Activated T-cell treated with anti-CD3 and anti-CD28 coated beads, Interleukin-2, amount 50 U/mL, for 1 hour (primary cell): ENCODE measurements around the gene PRSS38.

Source experiments
- DNase-seq: peaks from one replicate; pipeline ENCODE4 v3.0.0-alpha.2; 2020

Gene PRSS38

DNA sequence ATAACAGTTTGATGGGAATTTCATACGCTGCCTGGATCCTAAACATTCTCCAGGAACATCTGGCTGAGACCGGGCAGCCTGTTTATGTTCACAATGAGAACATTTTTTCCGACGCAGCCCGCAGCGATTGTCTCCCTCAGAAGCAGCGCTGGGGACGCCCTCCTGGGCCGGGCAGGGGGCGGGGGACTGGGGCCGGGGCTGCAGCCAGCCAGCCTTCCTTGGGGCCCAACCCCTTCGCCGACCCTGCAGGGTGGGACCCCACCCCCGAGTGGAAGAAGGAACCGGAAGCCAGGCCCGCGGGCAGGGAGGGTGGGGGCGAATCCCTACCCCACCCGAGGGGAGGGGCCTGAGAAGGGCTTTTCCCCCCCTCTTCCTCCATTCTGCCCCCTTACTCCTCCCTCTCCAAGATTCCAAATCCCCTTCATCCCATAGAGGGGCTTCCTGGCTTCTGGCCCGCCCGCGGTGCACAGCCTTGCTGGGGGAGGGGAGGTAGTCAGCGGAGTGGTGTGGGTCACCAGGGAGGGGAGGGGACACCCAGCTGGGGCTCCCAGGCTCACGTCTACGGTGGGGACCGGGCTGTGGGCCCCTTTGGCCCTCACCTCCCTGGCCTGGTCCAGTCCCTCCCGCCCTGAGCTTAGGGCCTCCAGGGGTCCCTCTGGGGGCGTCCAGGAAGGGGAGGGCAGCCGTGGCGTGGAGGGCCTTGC, 71.7 kb downstream of the PRSS38 start:
- peak; percentile 45 for DNase-seq

DNA sequence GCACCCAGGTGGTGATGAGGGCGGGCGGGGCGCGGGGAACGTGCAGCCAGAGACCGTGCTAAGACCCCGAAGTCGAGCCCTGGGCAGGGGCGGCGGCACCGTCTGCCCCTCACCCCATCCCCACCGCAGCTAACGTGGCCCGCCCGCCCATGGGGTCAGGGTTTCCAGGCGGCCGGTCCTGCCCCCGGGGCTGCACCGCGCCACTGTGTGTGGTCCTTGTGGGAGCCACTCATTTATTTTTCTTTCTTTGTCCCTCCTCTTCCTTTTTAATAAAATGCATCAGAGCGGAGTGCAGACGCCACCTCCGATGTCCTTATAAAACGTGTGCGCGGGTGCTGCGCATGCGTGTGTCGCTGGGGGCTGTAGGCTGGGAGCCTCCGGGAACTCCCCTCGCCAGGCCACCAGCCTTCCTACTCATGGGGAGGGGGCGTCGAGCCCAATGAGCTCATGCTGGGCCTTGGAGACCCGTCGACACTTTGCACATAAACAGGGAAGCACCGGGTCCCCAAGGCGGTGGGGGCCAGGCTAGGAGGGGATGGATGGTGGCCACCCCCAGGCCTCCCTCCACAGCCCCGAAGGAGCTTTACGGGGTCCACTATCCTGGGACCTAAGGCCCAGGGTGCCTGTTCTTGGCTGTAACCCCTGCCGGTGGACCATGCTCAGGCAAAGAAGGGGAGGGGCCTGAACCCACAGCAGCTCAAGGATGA, 72.4 kb downstream of the PRSS38 start:
- DNase-seq: peak; percentile 22

DNA sequence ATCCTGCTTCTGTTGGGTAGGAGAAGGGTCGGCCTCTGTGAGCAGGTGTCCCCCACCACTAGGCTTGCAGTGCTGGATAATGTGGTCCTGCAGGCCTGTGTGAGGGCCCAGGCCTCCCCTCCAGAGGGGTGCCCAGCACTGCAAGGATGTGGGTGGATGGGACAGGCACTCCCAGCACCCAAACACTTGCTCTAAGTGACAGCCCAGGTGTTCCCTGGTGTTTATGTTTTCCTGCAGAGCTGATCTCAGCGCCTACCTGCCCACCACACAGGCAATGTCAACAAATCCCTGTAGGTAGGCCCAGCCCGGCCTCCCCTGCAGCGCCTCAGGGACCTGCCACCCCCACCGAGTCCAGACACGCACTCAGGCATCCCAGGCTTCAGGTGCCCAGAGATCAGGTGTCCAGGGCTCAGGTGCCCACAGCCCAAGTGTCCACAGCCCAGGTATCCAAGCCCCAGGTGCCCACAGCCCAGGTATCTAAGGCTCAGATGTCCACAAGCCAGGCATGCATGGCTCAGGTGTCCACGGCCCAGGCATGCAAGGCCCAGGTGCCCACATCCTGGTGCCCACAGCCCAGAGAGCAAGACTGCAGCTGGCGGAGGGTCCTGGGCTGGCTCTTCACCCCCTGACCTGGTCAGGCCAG, 73.0 kb downstream of the PRSS38 start:
- DNase-seq: peak; percentile 17

DNA sequence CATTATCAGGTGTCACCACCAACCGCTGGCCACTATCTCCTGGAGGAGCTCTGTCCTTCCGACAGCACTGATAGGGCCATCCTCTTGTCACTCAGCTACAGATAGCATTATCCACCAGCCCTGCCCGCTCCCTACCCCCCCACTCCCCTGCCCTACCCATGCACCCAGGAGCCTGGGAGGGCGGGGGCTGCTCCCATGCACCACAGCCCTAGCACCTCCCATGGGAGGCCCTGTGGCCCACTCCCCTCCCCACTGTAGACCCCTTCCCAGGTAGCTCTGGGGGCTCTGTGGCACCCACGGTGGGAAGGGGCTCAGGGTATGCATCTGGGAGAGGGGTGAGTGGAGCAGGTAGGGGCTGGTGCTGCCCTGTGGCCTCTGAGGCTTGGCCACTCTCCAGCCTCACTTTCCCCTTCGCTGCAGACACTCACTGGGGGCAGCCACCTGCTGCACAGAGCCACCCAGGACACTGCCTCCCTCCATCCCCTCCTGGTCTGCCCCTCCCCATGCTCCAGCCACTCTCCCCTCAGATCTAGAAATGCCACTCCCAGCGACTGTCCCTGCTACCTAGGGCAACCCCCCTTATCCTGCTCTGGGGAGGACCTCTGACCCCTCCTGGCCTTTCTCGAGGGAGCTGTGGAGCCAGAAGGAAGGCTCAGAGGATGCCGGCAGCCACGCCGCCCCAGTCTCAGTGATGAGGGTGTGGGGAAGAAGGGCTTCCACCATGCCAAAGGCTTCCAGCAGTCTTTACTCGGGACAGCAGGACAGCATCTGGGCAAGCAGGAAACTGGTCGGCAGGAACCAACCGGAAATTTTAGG, 73.8 kb downstream of the PRSS38 start:
- DNase-seq: no peak

DNA sequence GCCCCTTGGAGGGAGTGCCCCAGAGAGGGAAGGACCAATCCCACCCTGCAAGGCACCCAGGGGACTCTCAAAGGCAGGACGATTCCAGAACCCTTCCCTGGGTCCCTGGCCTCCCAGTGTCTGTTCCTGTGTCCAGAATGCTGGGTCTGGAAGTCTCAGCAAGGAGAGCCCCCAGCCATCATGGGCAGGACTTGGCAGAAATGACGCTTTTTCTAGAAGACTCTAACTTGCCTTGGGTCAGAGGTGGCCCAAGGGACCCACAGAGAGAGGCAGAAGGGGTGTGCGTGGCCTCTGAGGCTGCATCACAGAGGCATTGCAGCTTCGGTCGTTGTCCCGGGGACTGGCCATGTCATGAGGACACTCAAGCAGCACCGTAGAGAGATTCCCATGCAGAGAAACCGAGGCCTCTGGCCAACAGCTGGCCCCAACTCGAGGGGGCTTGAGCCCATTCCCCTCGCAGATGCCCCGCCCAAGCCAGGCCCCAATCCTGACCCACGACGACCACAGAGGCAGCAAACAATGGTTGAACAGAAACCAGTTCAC, 74.5 kb downstream of the PRSS38 start:
- DNase-seq: peak; percentile 15

DNA sequence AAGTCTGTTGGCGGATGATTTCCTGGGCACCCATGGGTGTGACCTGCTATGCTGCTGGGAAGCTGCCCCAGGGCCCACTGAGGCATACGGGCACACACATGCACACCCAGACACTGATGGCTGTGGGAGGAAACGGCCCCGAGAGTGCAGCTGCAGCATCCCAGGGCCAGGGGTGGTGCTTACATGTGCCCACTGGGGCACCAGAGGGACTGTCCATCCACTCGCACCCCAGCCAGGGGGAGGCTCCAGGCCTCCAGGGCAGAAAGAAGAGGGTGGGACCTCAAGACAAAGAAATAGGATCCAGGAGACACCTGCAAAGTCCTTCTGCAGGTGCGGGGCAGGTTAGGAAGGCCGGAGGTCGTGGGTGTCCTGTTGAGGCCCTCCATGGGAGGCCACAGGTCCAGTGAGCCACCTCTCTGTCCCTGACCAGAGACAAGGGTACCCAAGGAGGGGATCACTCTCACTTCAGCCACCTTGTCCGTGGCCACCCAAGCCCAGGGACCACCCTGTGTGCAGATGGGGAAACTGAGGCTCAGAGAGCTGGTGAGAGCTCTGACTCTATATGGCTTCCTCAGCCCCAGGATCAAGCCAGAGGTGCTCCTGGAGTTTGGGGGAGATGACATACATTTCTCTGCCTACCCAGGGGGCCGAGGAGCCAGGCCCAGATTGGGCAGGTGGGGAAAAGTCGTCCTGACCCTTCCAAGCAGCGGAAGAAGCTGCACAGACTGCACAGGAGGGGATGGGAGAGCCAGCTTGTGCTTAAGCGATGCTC, 75.2 kb downstream of the PRSS38 start:
- peak; percentile 16 for DNase-seq

DNA sequence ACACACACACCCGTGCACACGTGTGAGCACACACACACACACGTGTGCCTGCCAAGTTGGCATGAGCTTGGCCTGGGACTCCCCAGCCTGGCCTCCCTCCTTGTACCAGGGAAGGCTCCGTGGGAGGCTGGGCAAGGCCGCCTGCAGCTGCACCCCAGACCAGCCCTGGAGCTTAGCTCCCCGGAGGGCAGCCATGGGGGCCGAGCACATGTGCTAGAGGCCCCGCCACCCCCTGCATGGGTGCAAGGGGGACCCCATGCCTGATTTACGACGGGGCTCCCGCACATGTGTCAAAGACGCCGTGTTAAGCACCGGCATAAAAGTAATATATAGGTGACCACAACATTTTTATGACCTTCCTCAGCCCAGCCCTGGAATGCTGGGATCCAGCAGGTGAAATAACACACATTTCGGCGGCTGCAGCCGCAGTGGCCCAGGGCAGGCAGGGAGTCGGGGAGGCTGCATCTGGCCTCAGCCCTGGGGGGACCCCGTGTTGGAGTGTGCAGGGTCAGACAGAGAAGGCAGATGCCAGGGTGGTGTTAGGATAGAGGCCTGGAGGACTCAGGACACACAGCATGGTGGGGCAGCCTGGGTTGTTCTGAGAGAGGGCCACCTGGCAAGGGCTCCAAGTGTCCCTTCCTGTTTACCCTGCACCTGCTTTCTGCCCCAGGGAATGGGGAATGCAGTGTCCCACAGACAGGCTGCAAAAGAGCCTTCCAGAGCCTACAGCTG, 75.9 kb downstream of the PRSS38 start:
- DNase-seq: no peak

DNA sequence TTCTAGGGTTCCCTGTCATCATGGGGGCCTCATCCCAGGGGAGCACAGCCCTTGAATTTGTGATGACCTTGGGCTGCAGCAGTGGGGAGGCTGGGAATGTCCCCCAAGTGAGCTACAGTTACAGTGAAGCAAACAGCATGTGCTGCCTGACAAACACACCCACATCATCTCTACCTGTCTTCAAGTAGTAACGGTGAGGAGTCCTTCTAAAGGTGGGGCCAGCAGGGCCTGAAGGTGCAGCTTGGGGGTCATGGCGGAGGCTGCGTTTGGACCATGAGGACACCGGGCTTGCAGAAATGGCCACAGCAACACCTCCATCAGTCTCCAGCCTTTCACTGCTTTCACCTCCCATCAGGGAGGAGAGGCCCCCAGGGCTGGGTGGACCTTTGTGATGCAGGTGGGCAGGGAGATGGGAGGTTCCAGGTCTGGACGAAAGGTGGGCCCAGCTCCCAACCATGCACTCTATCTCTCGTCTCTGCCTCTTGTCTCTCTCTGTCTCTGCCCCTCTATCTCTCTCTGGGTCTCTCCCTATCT, 76.5 kb downstream of the PRSS38 start:
- DNase-seq: no peak

DNA sequence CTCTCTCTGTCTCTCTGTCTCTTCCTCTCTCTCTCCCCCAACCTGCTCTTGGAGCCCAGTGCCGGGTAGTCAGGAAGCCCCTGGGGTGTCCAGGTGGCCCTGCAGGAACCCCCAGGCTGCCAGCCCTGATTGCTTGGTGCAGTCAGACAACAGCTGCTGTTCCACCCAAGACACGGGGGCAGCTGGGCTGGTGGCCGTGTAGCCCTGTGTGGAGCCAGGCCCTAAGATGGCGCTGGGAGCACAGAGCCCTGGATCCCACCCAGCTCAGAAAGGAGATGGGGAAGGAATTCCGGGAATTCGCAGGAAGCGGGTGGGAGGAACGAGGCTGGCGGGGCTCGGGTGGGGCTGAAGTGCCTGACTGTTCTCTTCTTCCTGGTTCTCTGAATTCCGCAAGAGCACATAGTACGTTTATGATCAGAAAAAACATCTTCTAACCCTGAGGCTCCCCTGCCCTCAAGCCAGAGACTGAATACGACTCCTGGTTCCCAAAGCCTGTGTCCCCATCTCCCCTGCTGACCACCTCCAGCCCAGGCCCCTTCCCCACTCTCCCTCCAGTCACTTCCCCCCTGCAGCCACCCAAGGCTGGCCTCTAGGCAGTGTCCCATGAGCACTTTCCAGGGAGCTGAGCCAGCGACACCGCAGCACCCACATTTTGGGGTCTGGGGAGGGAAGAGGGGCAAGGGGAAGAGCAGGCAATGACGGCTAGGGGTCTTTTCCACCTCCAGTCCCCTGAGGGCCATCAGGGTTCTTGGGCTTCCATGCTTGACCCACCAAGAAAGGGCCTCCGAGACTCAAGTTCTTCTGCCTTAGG, 77.2 kb downstream of the PRSS38 start:
- DNase-seq: no peak

DNA sequence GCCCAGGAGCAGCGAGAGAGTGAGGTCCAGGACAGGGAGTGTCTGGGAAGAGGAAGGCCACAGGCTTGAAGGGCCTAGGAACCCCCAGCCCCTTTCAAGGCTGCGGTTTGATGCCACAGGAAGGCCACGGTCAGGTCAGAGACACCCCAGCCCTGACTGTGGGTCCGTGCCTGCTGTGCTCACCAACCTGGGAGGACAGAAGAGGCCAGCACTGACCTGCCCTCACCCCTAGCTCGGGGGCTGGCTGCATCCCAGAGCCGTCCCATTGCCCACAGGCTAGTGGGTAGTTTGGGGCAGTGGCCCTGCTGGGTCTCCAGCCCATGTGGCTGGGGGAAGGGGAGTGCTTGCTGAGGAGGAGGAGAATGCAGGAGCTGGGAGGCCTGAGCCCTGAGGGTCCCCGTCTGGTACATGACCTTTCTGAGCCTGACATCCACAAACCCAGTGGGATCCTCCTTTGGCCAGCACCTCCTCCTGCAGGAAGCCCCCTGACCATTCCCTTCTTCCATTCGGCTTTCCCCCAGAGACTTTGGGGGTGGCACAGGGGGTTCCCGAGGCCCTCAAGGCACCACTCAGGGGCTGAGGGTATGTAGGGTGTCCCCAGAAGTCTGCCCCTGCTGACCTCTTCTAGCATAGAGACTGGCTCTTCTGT, 77.9 kb downstream of the PRSS38 start:
- no peak for DNase-seq

DNA sequence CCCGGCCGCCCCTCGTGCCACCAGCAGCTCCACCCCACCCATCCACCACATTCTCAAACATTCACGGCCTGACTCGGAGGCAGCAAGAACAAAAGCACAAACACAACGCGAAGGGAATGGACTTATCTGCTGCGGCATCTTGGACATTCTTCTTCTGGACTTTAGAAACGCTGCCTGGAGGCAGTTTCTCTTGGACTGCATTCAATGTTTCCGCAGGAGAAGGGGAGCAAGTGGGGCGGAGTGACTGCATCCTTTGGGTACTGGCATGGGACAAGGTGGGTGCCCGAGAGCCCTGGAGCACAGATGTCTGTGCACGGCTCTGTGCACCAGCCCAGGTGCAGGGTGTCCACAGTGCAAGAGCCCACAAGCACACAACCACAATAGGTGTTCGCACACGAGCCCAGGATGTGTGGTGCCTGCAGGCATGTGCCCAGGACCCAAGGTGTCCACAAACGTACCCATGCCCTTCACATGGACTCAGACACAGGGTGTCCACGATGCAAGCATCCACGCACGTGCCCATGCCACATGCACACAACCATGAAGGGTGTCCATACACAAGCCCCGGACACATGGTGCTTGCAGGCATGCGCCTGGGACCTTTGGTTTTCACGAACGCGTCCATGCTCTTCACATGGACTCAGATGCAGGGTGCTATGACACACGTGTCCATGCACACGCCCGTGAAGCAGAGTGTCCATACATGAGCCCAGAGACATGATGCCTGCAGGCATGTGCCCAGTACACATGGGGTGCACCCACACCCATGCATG, 78.7 kb downstream of the PRSS38 start:
- peak; percentile 14 for DNase-seq

DNA sequence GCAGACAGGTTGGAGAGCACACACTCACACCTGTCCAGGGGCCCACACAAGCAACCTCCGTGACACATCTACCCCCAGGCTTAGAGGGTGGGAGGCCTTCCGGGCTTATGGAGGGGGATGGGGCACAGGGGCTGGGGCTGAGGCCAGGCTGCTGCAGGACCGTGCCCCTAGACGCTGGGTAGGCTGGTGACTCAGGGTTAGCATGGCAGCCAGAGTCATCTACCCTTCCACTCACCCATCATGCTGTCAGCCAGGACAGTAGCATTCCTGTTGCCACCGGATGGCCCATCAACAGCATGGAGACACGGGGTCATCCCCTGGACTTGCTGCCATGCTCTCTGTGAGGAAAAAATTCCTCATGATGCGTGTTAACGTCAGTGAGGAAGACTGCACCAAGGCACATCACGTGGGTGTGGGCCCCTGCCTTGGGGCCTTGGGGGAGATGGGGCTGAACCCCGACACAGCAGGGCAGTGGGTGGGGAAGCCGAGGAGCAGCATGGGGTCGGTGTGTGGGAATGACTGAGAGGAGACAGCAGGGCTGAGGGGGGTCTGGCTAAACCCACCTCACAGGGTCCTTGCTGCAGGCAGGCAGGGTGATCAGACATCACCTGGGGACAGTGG, 79.5 kb downstream of the PRSS38 start:
- DNase-seq: peak; percentile 13
